H9 (cell line): ENCODE measurements around the gene EIF4A3. TPM values are rescaled to one million over a fixed set of nuclear protein-coding genes. Genes with fewer than 3 reads are reported as not detected.

ENCODE experiments used
- DNase-seq: peaks from one replicate; pipeline ENCODE4 v3.0.0-alpha.2; 2017
- H2AFZ ChIP-seq: one replicate; pipeline ENCODE4 v1.6.1; 2013; ENCODE audit warnings: mild to moderate bottlenecking, low read length, control low read depth, moderate library complexity
- H2AK5ac ChIP-seq: 2 replicates; pipeline ENCODE4 v1.6.1; 2013; ENCODE audit warnings: low read length, control low read depth, mixed read lengths; ENCODE audit not compliant: insufficient read length
- H2BK120ac ChIP-seq: one replicate; pipeline ENCODE4 v1.6.1; 2013; ENCODE audit warnings: low read depth, mild to moderate bottlenecking, low read length, control low read depth, inconsistent platforms; ENCODE audit not compliant: poor library complexity, severe bottlenecking
- H2BK12ac ChIP-seq: 2 replicates; pipeline ENCODE4 v1.6.1; 2013; ENCODE audit warnings: low read length, control low read depth, mixed read lengths, low read depth; ENCODE audit not compliant: insufficient read length
- H2BK15ac ChIP-seq: 2 replicates; pipeline ENCODE4 v1.6.1; 2013; ENCODE audit warnings: low read depth, low read length, control low read depth
- H2BK20ac ChIP-seq: one replicate; pipeline ENCODE4 v1.6.1; 2013; ENCODE audit warnings: low read depth, mild to moderate bottlenecking, low read length, control low read depth, inconsistent platforms; ENCODE audit not compliant: poor library complexity, severe bottlenecking
- H2BK5ac ChIP-seq: 2 replicates; pipeline ENCODE4 v1.6.1; 2013; ENCODE audit warnings: low read length, control low read depth, mixed read lengths; ENCODE audit not compliant: insufficient read length
- H3K14ac ChIP-seq: 2 replicates; pipeline ENCODE4 v1.6.1; 2013; ENCODE audit warnings: low read length, control low read depth; ENCODE audit not compliant: insufficient read depth
- H3K18ac ChIP-seq: 2 replicates; pipeline ENCODE4 v1.6.1; 2013; ENCODE audit warnings: low read depth, mild to moderate bottlenecking, mixed read lengths, low read length, control low read depth; ENCODE audit not compliant: insufficient read length
- H3K23ac ChIP-seq: 2 replicates; pipeline ENCODE4 v1.6.1; 2013; ENCODE audit warnings: low read length, control low read depth, mixed read lengths, low read depth; ENCODE audit not compliant: insufficient read length
- H3K23me2 ChIP-seq: 2 replicates; pipeline ENCODE4 v1.6.1; 2013; ENCODE audit warnings: low read depth, mild to moderate bottlenecking, mixed read lengths, low read length, control low read depth; ENCODE audit not compliant: insufficient read length, poor library complexity, severe bottlenecking
- H3K27ac ChIP-seq: 2 replicates; pipeline ENCODE4 v1.5.1; 2013; ENCODE audit warnings: low read length, control low read depth, mixed read lengths, low read depth; ENCODE audit not compliant: insufficient read length
- H3K27me3 ChIP-seq: 2 replicates; pipeline ENCODE4 v1.6.1; 2013; ENCODE audit warnings: low read length, control low read depth, inconsistent platforms; ENCODE audit not compliant: insufficient read depth
- H3K4ac ChIP-seq: 2 replicates; pipeline ENCODE4 v1.6.1; 2013; ENCODE audit warnings: low read depth, mild to moderate bottlenecking, control low read depth, inconsistent platforms, low read length, moderate library complexity
- H3K4me1 ChIP-seq: 2 replicates; pipeline ENCODE4 v1.6.1; 2013; ENCODE audit warnings: low read length, control low read depth, inconsistent platforms; ENCODE audit not compliant: insufficient read depth
- H3K4me2 ChIP-seq: 2 replicates; pipeline ENCODE4 v1.6.1; 2013; ENCODE audit warnings: low read length, control low read depth, mixed read lengths; ENCODE audit not compliant: insufficient read length, insufficient read depth
- H3K56ac ChIP-seq: 2 replicates; pipeline ENCODE4 v1.6.1; 2013; ENCODE audit warnings: low read depth, mild to moderate bottlenecking, mixed read lengths, low read length, control low read depth; ENCODE audit not compliant: insufficient read length
- H3K79me1 ChIP-seq: 2 replicates; pipeline ENCODE4 v1.6.1; 2013; ENCODE audit warnings: low read depth, mild to moderate bottlenecking, moderate library complexity, low read length, control low read depth, inconsistent platforms; ENCODE audit not compliant: insufficient read depth, poor library complexity, severe bottlenecking
- H3K79me2 ChIP-seq: 2 replicates; pipeline ENCODE4 v1.6.1; 2013; ENCODE audit warnings: low read length, control low read depth, inconsistent platforms; ENCODE audit not compliant: insufficient read depth
- H3K9ac ChIP-seq: 2 replicates; pipeline ENCODE4 v1.6.1; 2013; ENCODE audit warnings: low read length, control low read depth, mixed read lengths; ENCODE audit not compliant: insufficient read length; ENCODE audit errors: extremely low read depth
- H3K9me3 ChIP-seq: one replicate; pipeline ENCODE4 v1.6.1; 2013; ENCODE audit warnings: low read depth, low read length, inconsistent platforms; ENCODE audit not compliant: control insufficient read depth
- H3T11ph ChIP-seq: one replicate; pipeline ENCODE4 v1.6.1; 2013; ENCODE audit warnings: mild to moderate bottlenecking, low read length, control low read depth, inconsistent platforms
- H4K20me1 ChIP-seq: one replicate; pipeline ENCODE4 v1.6.1; 2013; ENCODE audit not compliant: control insufficient read depth, insufficient read length, insufficient read depth
- H4K5ac ChIP-seq: 2 replicates; pipeline ENCODE4 v1.6.1; 2013; ENCODE audit warnings: low read depth, mild to moderate bottlenecking, mixed read lengths, low read length, control low read depth; ENCODE audit not compliant: insufficient read length
- H4K8ac ChIP-seq: replicated peaks from 2 replicates; pipeline ENCODE4 v1.6.1; 2013; ENCODE audit warnings: low read length, control low read depth, mixed read lengths, low read depth; ENCODE audit not compliant: insufficient read length
- H4K91ac ChIP-seq: 2 replicates; pipeline ENCODE4 v1.6.1; 2013; ENCODE audit warnings: low read depth, mild to moderate bottlenecking, moderate library complexity, mixed read lengths, low read length, control low read depth; ENCODE audit not compliant: insufficient read length
- H3K27ac Mint-ChIP-seq, 3 experiments: 2 replicates in 2 of 3; 3 replicates in 1 of 3; pipeline ENCODE4 v1.8.0; 2020 to 2021; ENCODE audit warnings: mixed read lengths in 3 of 3, mild to moderate bottlenecking in 1 of 3, moderate library complexity in 1 of 3
- H3K27me3 Mint-ChIP-seq: 2 replicates; pipeline ENCODE4 v1.8.0; 2021; ENCODE audit warnings: low read depth, mild to moderate bottlenecking, moderate library complexity, mixed read lengths
- H3K36me3 Mint-ChIP-seq, 3 experiments: 2 replicates in 2 of 3; 3 replicates in 1 of 3; pipeline ENCODE4 v1.8.0; 2020 to 2021; ENCODE audit warnings: low read depth in 3 of 3, mixed read lengths in 3 of 3; ENCODE audit not compliant: insufficient read depth in 1 of 3
- H3K4me1 Mint-ChIP-seq, 2 experiments: 2 replicates each; pipeline ENCODE4 v1.8.0; 2020; ENCODE audit warnings: mixed read lengths in 2 of 2
- H3K4me3 Mint-ChIP-seq, 2 experiments: 2 replicates in 1 of 2; 3 replicates in 1 of 2; pipeline ENCODE4 v1.8.0; 2020 to 2021; ENCODE audit warnings: mild to moderate bottlenecking in 2 of 2, mixed read lengths in 2 of 2, moderate library complexity in 1 of 2
- H3K9me3 Mint-ChIP-seq, 2 experiments: 2 replicates in 1 of 2; 3 replicates in 1 of 2; pipeline ENCODE4 v1.8.0; 2020; ENCODE audit warnings: mild to moderate bottlenecking in 2 of 2, mixed read lengths in 2 of 2, moderate library complexity in 1 of 2
- CTCF ChIP-seq: fragments of 200-600 bp; sonication (generic); conservative IDR thresholded peaks from 3 replicates; pipeline ENCODE4 v1.8.0; 2021; ENCODE audit warnings: antibody characterized with exemption, mild to moderate bottlenecking
- WGBS: extraction: QIAGEN DNeasy Blood & Tissue Kit; methylation state at CpG from one replicate; pipeline ENCODE4 v1.1.7; 2013; ENCODE audit warnings: missing lambda C conversion rate, low lambda C conversion rate, mixed read lengths; ENCODE audit not compliant: insufficient read length; ENCODE audit errors: extremely low coverage; 5-methylcytosine and 5-hydroxymethylcytosine counted together
- total RNA-seq: library from RNA; stranded (reverse); gene quantifications from 2 replicates; pipeline ENCODE4 v1.2.1, GENCODE V29; 2021

The EIF4A3 gene
- total RNA-seq, 1 experiment from 2014 or later = 162 TPM

DNA sequence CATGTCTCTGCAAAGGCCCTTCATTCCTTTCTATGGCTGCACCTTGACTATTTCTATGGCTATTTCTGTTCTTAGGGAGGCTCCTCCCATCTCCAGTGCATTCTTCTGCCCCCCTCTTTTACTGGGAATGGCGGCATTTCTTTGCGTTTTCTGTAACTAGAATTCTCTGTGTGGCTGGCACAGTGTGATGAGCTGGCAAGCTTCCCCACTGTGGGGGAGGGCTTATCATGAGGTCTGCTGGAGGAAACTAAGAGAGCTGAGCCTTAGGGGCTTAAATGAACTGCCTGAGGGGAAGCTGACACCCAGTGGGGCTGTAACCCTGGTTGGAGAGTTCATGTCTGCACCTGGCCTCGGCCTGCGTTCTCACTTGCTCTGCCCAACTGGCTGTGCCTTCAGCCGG, 21.4 kb upstream of the EIF4A3 start:
- no peak overlapping the region for H2BK20ac ChIP-seq

More for the DNA sequence above, 21.4 kb upstream of the EIF4A3 start:
- Histone ChIP-seq H2BK120ac (no peak overlapping the region), H3K4me2 (no peak overlapping the region), H4K5ac (no peak overlapping the region), H3K79me1 (no peaks in the 10 kb centered on the region), H3K4ac (no peak overlapping the region), H3K9me3 (no peaks in the 10 kb centered on the region), H3K9ac (no peak overlapping the region), H3K14ac (no peak overlapping the region), H3K4me1 (no peaks in the 10 kb centered on the region), H2AK5ac (no peak overlapping the region), H3K18ac (no peak overlapping the region), H4K91ac (no peak overlapping the region), H3K27ac (no peak overlapping the region), H3K79me2 (no peaks in the 10 kb centered on the region), H2BK12ac (no peak overlapping the region), H3K27me3 (no peaks in the 10 kb centered on the region), H2AFZ (no peak overlapping the region), H4K8ac (no peak overlapping the region), H3K23me2 (no peaks in the 10 kb centered on the region), H4K20me1 (no peaks in the 10 kb centered on the region), H3K56ac (no peak overlapping the region), H3T11ph (no peak overlapping the region), H2BK15ac (no peak overlapping the region), H2BK5ac (no peak overlapping the region), H3K23ac (no peak overlapping the region)
- no peak overlapping the region for H3K27ac Mint-ChIP-seq
- no peaks in the 10 kb centered on the region; a peak in 1 of 5 replicates for H3K9me3 Mint-ChIP-seq
- WGBS = no CpG with 5 or more reads among the region's 5 CpGs
- peaks cover 32% of the 10 kb centered on the region for H3K27me3 Mint-ChIP-seq
- no peak overlapping the region for H3K4me3 Mint-ChIP-seq
- no peak for TF ChIP-seq CTCF
- peaks cover 8 to 20% of the 10 kb centered on the region in 2 experiments for H3K4me1 Mint-ChIP-seq
- no peaks in the 10 kb centered on the region; a peak in 1 of 7 replicates for H3K36me3 Mint-ChIP-seq
- no peak for DNase-seq
